Measurements from ENCODE around the gene CELF5.

- TF ChIP-seq ZSCAN4 (tag by site-specific recombination; IDR thresholded peaks at IDR 0.05) (no peak), INSM2 (tag by site-specific recombination; IDR thresholded peaks at IDR 0.05) (no peak), ZNF211 (tag by site-specific recombination; IDR thresholded peaks at IDR 0.05; ENCODE audit: low read depth) (no peak), ZIC2 (tag by site-specific recombination; IDR thresholded peaks at IDR 0.05) (no peak), BCL11A (tag by site-specific recombination; IDR thresholded peaks at IDR 0.05; ENCODE audit: low read depth) (no peak), ZBTB11 (tag by site-specific recombination; conservative IDR thresholded peaks at IDR 0.05; ENCODE audit: low read depth) (no peak), ZNF639 (tag by site-specific recombination; IDR thresholded peaks at IDR 0.05) (no peak)
Observed at GRCh38 chr19:3229888-3230496, 5.5 kb downstream of the CELF5 start.
